HAP-1 (cell line): ENCODE results near the gene RFLNA.

Experiments
- DNase-seq, 2 experiments: peaks; one replicate each; pipeline ENCODE4 v3.0.0-alpha.2; 2016 to 2020; ENCODE audit warnings: low spot score in 2 of 2
- H3K27me3 ChIP-seq: fragments of 250-450 bp; sonication (Bioruptor Pico); 2 replicates; pipeline ENCODE4 v1.5.1; 2020; ENCODE audit warnings: low read depth, mild to moderate bottlenecking, moderate library complexity
- H3K36me3 ChIP-seq: fragments of 250-450 bp; sonication (Bioruptor Pico); replicated peaks from 2 replicates; pipeline ENCODE4 v1.5.1; 2020; ENCODE audit warnings: mild to moderate bottlenecking
- H3K4me1 ChIP-seq: fragments of 250-450 bp; sonication (Bioruptor Pico); 2 replicates; pipeline ENCODE4 v1.5.1; 2020; ENCODE audit warnings: mild to moderate bottlenecking
- H3K4me3 ChIP-seq: fragments of 250-450 bp; sonication (Bioruptor Pico); 2 replicates; pipeline ENCODE4 v1.5.1; 2020; ENCODE audit warnings: mild to moderate bottlenecking, moderate library complexity
- H3K9me3 ChIP-seq: fragments of 250-450 bp; sonication (Bioruptor Pico); 2 replicates; pipeline ENCODE4 v1.5.1; 2020; ENCODE audit warnings: mild to moderate bottlenecking, moderate library complexity
- in situ Hi-C: fragments of 300-500 bp; cut with MboI; formaldehyde crosslinking; loops from 3 replicates; pipeline ENCODE4 v1.14.3; 2020; ENCODE audit warnings: low sequenced_read_pairs, inconsistent platforms, mixed read lengths

Gene RFLNA

GRCh38 chr12:124361996-124362395 is 67.1 kb downstream of the RFLNA start:
- Histone ChIP-seq H3K4me1 (no peaks in the 10 kb centered on the region), H3K9me3 (no peaks in the 10 kb centered on the region), H3K4me3 (no peak overlapping the region), H3K36me3 (peaks cover 11% of the 10 kb centered on the region), H3K27me3 (no peaks in the 10 kb centered on the region)
- DNase-seq = no peak
- in situ Hi-C loops = no loop called here

GRCh38 chr12:124363353-124363965 is 68.6 kb downstream of the RFLNA start:
- in situ Hi-C loops = no loop called here
- no peak overlapping the region for H3K4me3 ChIP-seq
- H3K9me3 ChIP-seq = no peaks in the 10 kb centered on the region
- no peaks in the 10 kb centered on the region for H3K4me1 ChIP-seq
- no peak for DNase-seq
- H3K36me3 ChIP-seq = peaks cover 8% of the 10 kb centered on the region
- H3K27me3 ChIP-seq = no peaks in the 10 kb centered on the region

GRCh38 chr12:124364543-124364942 is 69.7 kb downstream of the RFLNA start:
- H3K36me3 ChIP-seq = peaks cover 5% of the 10 kb centered on the region; the same call in 1 of the 2 replicates
- no peak overlapping the region for H3K4me3 ChIP-seq
- DNase-seq = no peak
- H3K27me3 ChIP-seq = no peaks in the 10 kb centered on the region
- no peaks in the 10 kb centered on the region for H3K4me1 ChIP-seq
- no peaks in the 10 kb centered on the region for H3K9me3 ChIP-seq
- in situ Hi-C loops = no loop called here
